ENCODE measurements around the gene STXBP6.

DNA sequence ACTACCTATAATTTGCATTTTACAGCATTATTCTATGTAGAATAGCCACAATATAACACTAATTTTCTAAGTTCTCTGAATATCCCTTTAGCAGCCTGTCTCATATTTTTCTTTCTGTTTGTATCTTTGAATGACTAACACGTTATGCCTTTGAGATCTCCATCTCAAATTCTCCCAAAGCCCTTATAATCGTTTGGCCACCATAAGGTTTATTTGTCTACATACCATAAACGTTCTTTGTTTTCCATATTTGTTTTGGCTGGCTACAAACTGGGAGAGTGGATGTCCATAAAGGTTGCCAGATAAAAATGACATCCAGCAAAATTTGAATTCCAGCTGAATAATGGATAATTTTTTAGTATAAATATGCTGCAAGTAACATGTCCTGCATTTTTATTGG is 203.7 kb downstream of the STXBP6 start:
- TF ChIP-seq, protein P1, sequence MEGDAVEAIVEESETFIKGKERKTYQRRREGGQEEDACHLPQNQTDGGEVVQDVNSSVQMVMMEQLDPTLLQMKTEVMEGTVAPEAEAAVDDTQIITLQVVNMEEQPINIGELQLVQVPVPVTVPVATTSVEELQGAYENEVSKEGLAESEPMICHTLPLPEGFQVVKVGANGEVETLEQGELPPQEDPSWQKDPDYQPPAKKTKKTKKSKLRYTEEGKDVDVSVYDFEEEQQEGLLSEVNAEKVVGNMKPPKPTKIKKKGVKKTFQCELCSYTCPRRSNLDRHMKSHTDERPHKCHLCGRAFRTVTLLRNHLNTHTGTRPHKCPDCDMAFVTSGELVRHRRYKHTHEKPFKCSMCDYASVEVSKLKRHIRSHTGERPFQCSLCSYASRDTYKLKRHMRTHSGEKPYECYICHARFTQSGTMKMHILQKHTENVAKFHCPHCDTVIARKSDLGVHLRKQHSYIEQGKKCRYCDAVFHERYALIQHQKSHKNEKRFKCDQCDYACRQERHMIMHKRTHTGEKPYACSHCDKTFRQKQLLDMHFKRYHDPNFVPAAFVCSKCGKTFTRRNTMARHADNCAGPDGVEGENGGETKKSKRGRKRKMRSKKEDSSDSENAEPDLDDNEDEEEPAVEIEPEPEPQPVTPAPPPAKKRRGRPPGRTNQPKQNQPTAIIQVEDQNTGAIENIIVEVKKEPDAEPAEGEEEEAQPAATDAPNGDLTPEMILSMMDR (IDR thresholded peaks at IDR 0.05; ENCODE audit: insufficient read depth, low read length): no peak
- TF ChIP-seq SPI1 (IDR thresholded peaks at IDR 0.05; ENCODE audit: borderline replicate concordance, low read depth): no peak
- no peak for TF ChIP-seq POLR2AphosphoS5 (IDR thresholded peaks at IDR 0.05; ENCODE audit: low read depth)
- TF ChIP-seq, protein P2, sequence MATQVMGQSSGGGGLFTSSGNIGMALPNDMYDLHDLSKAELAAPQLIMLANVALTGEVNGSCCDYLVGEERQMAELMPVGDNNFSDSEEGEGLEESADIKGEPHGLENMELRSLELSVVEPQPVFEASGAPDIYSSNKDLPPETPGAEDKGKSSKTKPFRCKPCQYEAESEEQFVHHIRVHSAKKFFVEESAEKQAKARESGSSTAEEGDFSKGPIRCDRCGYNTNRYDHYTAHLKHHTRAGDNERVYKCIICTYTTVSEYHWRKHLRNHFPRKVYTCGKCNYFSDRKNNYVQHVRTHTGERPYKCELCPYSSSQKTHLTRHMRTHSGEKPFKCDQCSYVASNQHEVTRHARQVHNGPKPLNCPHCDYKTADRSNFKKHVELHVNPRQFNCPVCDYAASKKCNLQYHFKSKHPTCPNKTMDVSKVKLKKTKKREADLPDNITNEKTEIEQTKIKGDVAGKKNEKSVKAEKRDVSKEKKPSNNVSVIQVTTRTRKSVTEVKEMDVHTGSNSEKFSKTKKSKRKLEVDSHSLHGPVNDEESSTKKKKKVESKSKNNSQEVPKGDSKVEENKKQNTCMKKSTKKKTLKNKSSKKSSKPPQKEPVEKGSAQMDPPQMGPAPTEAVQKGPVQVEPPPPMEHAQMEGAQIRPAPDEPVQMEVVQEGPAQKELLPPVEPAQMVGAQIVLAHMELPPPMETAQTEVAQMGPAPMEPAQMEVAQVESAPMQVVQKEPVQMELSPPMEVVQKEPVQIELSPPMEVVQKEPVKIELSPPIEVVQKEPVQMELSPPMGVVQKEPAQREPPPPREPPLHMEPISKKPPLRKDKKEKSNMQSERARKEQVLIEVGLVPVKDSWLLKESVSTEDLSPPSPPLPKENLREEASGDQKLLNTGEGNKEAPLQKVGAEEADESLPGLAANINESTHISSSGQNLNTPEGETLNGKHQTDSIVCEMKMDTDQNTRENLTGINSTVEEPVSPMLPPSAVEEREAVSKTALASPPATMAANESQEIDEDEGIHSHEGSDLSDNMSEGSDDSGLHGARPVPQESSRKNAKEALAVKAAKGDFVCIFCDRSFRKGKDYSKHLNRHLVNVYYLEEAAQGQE (IDR thresholded peaks at IDR 0.05; ENCODE audit: insufficient replicate concordance, low read depth): no peak
